GM21381 (cell line): ENCODE results near the gene CHCHD4.

Source experiments
- ATAC-seq: cut with Tn5 transposase; IDR thresholded peaks from one replicate; pipeline ENCODE4 v1.9.1; 2021; ENCODE audit warnings: mild to moderate bottlenecking, moderate library complexity; ENCODE audit not compliant: unreplicated experiment

CHCHD4 gene

GRCh38 chr3:14138109-14138877, 13.6 kb upstream of the CHCHD4 start:
- no peak for ATAC-seq

GRCh38 chr3:14137445-14137844, 12.8 kb upstream of the CHCHD4 start:
- ATAC-seq: no peak

- ATAC-seq: no peak
These were observed 12.3 kb upstream of the CHCHD4 start for GRCh38 chr3:14137004-14137403.

- no peak for ATAC-seq
These were observed 10.9 kb upstream of the CHCHD4 start for GRCh38 chr3:14135581-14135980.

- no peak for ATAC-seq
These were observed 9.6 kb upstream of the CHCHD4 start for GRCh38 chr3:14134291-14134690.

- no peak for ATAC-seq
These were observed 9.2 kb upstream of the CHCHD4 start for GRCh38 chr3:14133876-14134275.

- ATAC-seq: no peak
These were observed 8.6 kb upstream of the CHCHD4 start for GRCh38 chr3:14133188-14133800.

GRCh38 chr3:14132689-14133088, 8.0 kb upstream of the CHCHD4 start:
- no peak for ATAC-seq

GRCh38 chr3:14132120-14132519, 7.5 kb upstream of the CHCHD4 start:
- ATAC-seq: no peak

GRCh38 chr3:14131134-14131533, 6.5 kb upstream of the CHCHD4 start:
- ATAC-seq: no peak

- no peak for ATAC-seq
These were observed 6.0 kb upstream of the CHCHD4 start for GRCh38 chr3:14130707-14131106.

GRCh38 chr3:14130230-14130629, 5.6 kb upstream of the CHCHD4 start:
- ATAC-seq: no peak

GRCh38 chr3:14129296-14129695, 4.6 kb upstream of the CHCHD4 start:
- ATAC-seq: no peak

GRCh38 chr3:14128724-14129123, 4.1 kb upstream of the CHCHD4 start:
- ATAC-seq: no peak

GRCh38 chr3:14127516-14128161, 3.0 kb upstream of the CHCHD4 start:
- no peak for ATAC-seq

- no peak for ATAC-seq
These were observed 2.3 kb upstream of the CHCHD4 start for GRCh38 chr3:14126887-14127505.

- ATAC-seq: no peak
These were observed 1.6 kb upstream of the CHCHD4 start for GRCh38 chr3:14126017-14126886.

GRCh38 chr3:14125193-14126016, 735 bp upstream of the CHCHD4 start:
- peak; percentile 28 for ATAC-seq

- ATAC-seq: peak; percentile 42
These were observed 451 bp downstream of the CHCHD4 start for GRCh38 chr3:14124223-14124614.
